ENCODE measurements around the gene IPO13.

GRCh38 chr1:43902058-43902831 is 44.5 kb upstream of the IPO13 start:
- TF ChIP-seq EZH2 (IDR thresholded peaks at IDR 0.05; ENCODE audit: low read length, missing control alignments), result no peak
- no peak for TF ChIP-seq CTCF (conservative IDR thresholded peaks at IDR 0.05 in 1 of 2, IDR thresholded peaks at IDR 0.05 in 1 of 2; ENCODE audit: low read depth in 1 of 2, low read length in 2 of 2)
